H9 (cell line): ENCODE measurements around the gene TMEM63A. TPM values are rescaled to one million over a fixed set of nuclear protein-coding genes. Genes with fewer than 3 reads are reported as not detected.

Source experiments
- DNase-seq: peaks from one replicate; pipeline ENCODE4 v3.0.0-alpha.2; 2017
- H2AFZ ChIP-seq: one replicate; pipeline ENCODE4 v1.6.1; 2013; ENCODE audit warnings: mild to moderate bottlenecking, low read length, control low read depth, moderate library complexity
- H2AK5ac ChIP-seq: 2 replicates; pipeline ENCODE4 v1.6.1; 2013; ENCODE audit warnings: low read length, control low read depth, mixed read lengths; ENCODE audit not compliant: insufficient read length
- H2BK120ac ChIP-seq: one replicate; pipeline ENCODE4 v1.6.1; 2013; ENCODE audit warnings: low read depth, mild to moderate bottlenecking, low read length, control low read depth, inconsistent platforms; ENCODE audit not compliant: poor library complexity, severe bottlenecking
- H2BK12ac ChIP-seq: 2 replicates; pipeline ENCODE4 v1.6.1; 2013; ENCODE audit warnings: low read length, control low read depth, mixed read lengths, low read depth; ENCODE audit not compliant: insufficient read length
- H2BK15ac ChIP-seq: 2 replicates; pipeline ENCODE4 v1.6.1; 2013; ENCODE audit warnings: low read depth, low read length, control low read depth
- H2BK20ac ChIP-seq: one replicate; pipeline ENCODE4 v1.6.1; 2013; ENCODE audit warnings: low read depth, mild to moderate bottlenecking, low read length, control low read depth, inconsistent platforms; ENCODE audit not compliant: poor library complexity, severe bottlenecking
- H2BK5ac ChIP-seq: 2 replicates; pipeline ENCODE4 v1.6.1; 2013; ENCODE audit warnings: low read length, control low read depth, mixed read lengths; ENCODE audit not compliant: insufficient read length
- H3K14ac ChIP-seq: 2 replicates; pipeline ENCODE4 v1.6.1; 2013; ENCODE audit warnings: low read length, control low read depth; ENCODE audit not compliant: insufficient read depth
- H3K18ac ChIP-seq: 2 replicates; pipeline ENCODE4 v1.6.1; 2013; ENCODE audit warnings: low read depth, mild to moderate bottlenecking, mixed read lengths, low read length, control low read depth; ENCODE audit not compliant: insufficient read length
- H3K23ac ChIP-seq: 2 replicates; pipeline ENCODE4 v1.6.1; 2013; ENCODE audit warnings: low read length, control low read depth, mixed read lengths, low read depth; ENCODE audit not compliant: insufficient read length
- H3K23me2 ChIP-seq: 2 replicates; pipeline ENCODE4 v1.6.1; 2013; ENCODE audit warnings: low read depth, mild to moderate bottlenecking, mixed read lengths, low read length, control low read depth; ENCODE audit not compliant: insufficient read length, poor library complexity, severe bottlenecking
- H3K27ac ChIP-seq: 2 replicates; pipeline ENCODE4 v1.5.1; 2013; ENCODE audit warnings: low read length, control low read depth, mixed read lengths, low read depth; ENCODE audit not compliant: insufficient read length
- H3K27me3 ChIP-seq: 2 replicates; pipeline ENCODE4 v1.6.1; 2013; ENCODE audit warnings: low read length, control low read depth, inconsistent platforms; ENCODE audit not compliant: insufficient read depth
- H3K4ac ChIP-seq: 2 replicates; pipeline ENCODE4 v1.6.1; 2013; ENCODE audit warnings: low read depth, mild to moderate bottlenecking, control low read depth, inconsistent platforms, low read length, moderate library complexity
- H3K4me1 ChIP-seq: 2 replicates; pipeline ENCODE4 v1.6.1; 2013; ENCODE audit warnings: low read length, control low read depth, inconsistent platforms; ENCODE audit not compliant: insufficient read depth
- H3K4me2 ChIP-seq: 2 replicates; pipeline ENCODE4 v1.6.1; 2013; ENCODE audit warnings: low read length, control low read depth, mixed read lengths; ENCODE audit not compliant: insufficient read length, insufficient read depth
- H3K56ac ChIP-seq: 2 replicates; pipeline ENCODE4 v1.6.1; 2013; ENCODE audit warnings: low read depth, mild to moderate bottlenecking, mixed read lengths, low read length, control low read depth; ENCODE audit not compliant: insufficient read length
- H3K79me1 ChIP-seq: 2 replicates; pipeline ENCODE4 v1.6.1; 2013; ENCODE audit warnings: low read depth, mild to moderate bottlenecking, moderate library complexity, low read length, control low read depth, inconsistent platforms; ENCODE audit not compliant: insufficient read depth, poor library complexity, severe bottlenecking
- H3K79me2 ChIP-seq: 2 replicates; pipeline ENCODE4 v1.6.1; 2013; ENCODE audit warnings: low read length, control low read depth, inconsistent platforms; ENCODE audit not compliant: insufficient read depth
- H3K9ac ChIP-seq: 2 replicates; pipeline ENCODE4 v1.6.1; 2013; ENCODE audit warnings: low read length, control low read depth, mixed read lengths; ENCODE audit not compliant: insufficient read length; ENCODE audit errors: extremely low read depth
- H3K9me3 ChIP-seq: one replicate; pipeline ENCODE4 v1.6.1; 2013; ENCODE audit warnings: low read depth, low read length, inconsistent platforms; ENCODE audit not compliant: control insufficient read depth
- H3T11ph ChIP-seq: one replicate; pipeline ENCODE4 v1.6.1; 2013; ENCODE audit warnings: mild to moderate bottlenecking, low read length, control low read depth, inconsistent platforms
- H4K20me1 ChIP-seq: one replicate; pipeline ENCODE4 v1.6.1; 2013; ENCODE audit not compliant: control insufficient read depth, insufficient read length, insufficient read depth
- H4K5ac ChIP-seq: 2 replicates; pipeline ENCODE4 v1.6.1; 2013; ENCODE audit warnings: low read depth, mild to moderate bottlenecking, mixed read lengths, low read length, control low read depth; ENCODE audit not compliant: insufficient read length
- H4K8ac ChIP-seq: replicated peaks from 2 replicates; pipeline ENCODE4 v1.6.1; 2013; ENCODE audit warnings: low read length, control low read depth, mixed read lengths, low read depth; ENCODE audit not compliant: insufficient read length
- H4K91ac ChIP-seq: 2 replicates; pipeline ENCODE4 v1.6.1; 2013; ENCODE audit warnings: low read depth, mild to moderate bottlenecking, moderate library complexity, mixed read lengths, low read length, control low read depth; ENCODE audit not compliant: insufficient read length
- H3K27ac Mint-ChIP-seq, 3 experiments: 2 replicates in 2 of 3; 3 replicates in 1 of 3; pipeline ENCODE4 v1.8.0; 2020 to 2021; ENCODE audit warnings: mixed read lengths in 3 of 3, mild to moderate bottlenecking in 1 of 3, moderate library complexity in 1 of 3
- H3K27me3 Mint-ChIP-seq: 2 replicates; pipeline ENCODE4 v1.8.0; 2021; ENCODE audit warnings: low read depth, mild to moderate bottlenecking, moderate library complexity, mixed read lengths
- H3K36me3 Mint-ChIP-seq, 3 experiments: 2 replicates in 2 of 3; 3 replicates in 1 of 3; pipeline ENCODE4 v1.8.0; 2020 to 2021; ENCODE audit warnings: low read depth in 3 of 3, mixed read lengths in 3 of 3; ENCODE audit not compliant: insufficient read depth in 1 of 3
- H3K4me1 Mint-ChIP-seq, 2 experiments: 2 replicates each; pipeline ENCODE4 v1.8.0; 2020; ENCODE audit warnings: mixed read lengths in 2 of 2
- H3K4me3 Mint-ChIP-seq, 2 experiments: 2 replicates in 1 of 2; 3 replicates in 1 of 2; pipeline ENCODE4 v1.8.0; 2020 to 2021; ENCODE audit warnings: mild to moderate bottlenecking in 2 of 2, mixed read lengths in 2 of 2, moderate library complexity in 1 of 2
- H3K9me3 Mint-ChIP-seq, 2 experiments: 2 replicates in 1 of 2; 3 replicates in 1 of 2; pipeline ENCODE4 v1.8.0; 2020; ENCODE audit warnings: mild to moderate bottlenecking in 2 of 2, mixed read lengths in 2 of 2, moderate library complexity in 1 of 2
- WGBS: extraction: QIAGEN DNeasy Blood & Tissue Kit; methylation state at CpG from one replicate; pipeline ENCODE4 v1.1.7; 2013; ENCODE audit warnings: missing lambda C conversion rate, low lambda C conversion rate, mixed read lengths; ENCODE audit not compliant: insufficient read length; ENCODE audit errors: extremely low coverage; 5-methylcytosine and 5-hydroxymethylcytosine counted together
- total RNA-seq: library from RNA; stranded (reverse); gene quantifications from 2 replicates; pipeline ENCODE4 v1.2.1, GENCODE V29; 2021
- TF ChIP-seq, protein P1 (sequence below): fragments of 200-600 bp; sonication (generic); conservative IDR thresholded peaks from 3 replicates; pipeline ENCODE4 v1.8.0; 2021; ENCODE audit warnings: antibody characterized with exemption, mild to moderate bottlenecking

TMEM63A gene
- total RNA-seq, 1 experiment from 2014 or later, result 75.7 TPM

GRCh38 chr1:225890346-225891228, 8.4 kb upstream of the TMEM63A start:
- Histone ChIP-seq H2BK5ac (no peak overlapping the region), H3K79me2 (peaks cover 2% of the 10 kb centered on the region; the same call in 1 of the 2 replicates), H3K4ac (no peak overlapping the region; the same call in 1 of the 2 replicates), H3K4me2 (no peak overlapping the region), H3T11ph (no peak overlapping the region), H4K91ac (peak overlapping the region; percentile 98), H3K23ac (no peak overlapping the region), H2AK5ac (no peak overlapping the region), H3K14ac (no peak overlapping the region), H3K56ac (no peak overlapping the region), H2BK12ac (peak overlapping the region; percentile 82), H2BK120ac (no peak overlapping the region), H3K27ac (no peak overlapping the region), H3K27me3 (no peaks in the 10 kb centered on the region), H3K4me1 (peaks cover 3% of the 10 kb centered on the region; the same call in 1 of the 2 replicates), H3K23me2 (no peaks in the 10 kb centered on the region), H3K9ac (no peak overlapping the region), H3K18ac (peak overlapping the region; percentile 56), H2BK20ac (no peak overlapping the region), H3K79me1 (no peaks in the 10 kb centered on the region), H2BK15ac (no peak overlapping the region), H4K8ac (no peak overlapping the region), H2AFZ (no peak overlapping the region), H4K5ac (no peak overlapping the region), H4K20me1 (no peaks in the 10 kb centered on the region), H3K9me3 (no peaks in the 10 kb centered on the region)
- Mint-ChIP-seq H3K4me1 (peaks cover 39% of the 10 kb centered on the region in 2 experiments), H3K9me3 (no peaks in the 10 kb centered on the region; a peak in 1 of 5 replicates), H3K27ac (peak overlapping the region in 2 of 3 experiments; percentile 64 to 96; a peak in 4 of 7 replicates), H3K36me3 (peaks cover 0 to 13% (median 0%) of the 10 kb centered on the region in 3 experiments; a peak in 5 of 7 replicates), H3K4me3 (peak overlapping the region; percentile 25 to 38; a peak in 2 of 5 replicates), H3K27me3 (peaks cover 2% of the 10 kb centered on the region; the same call in 1 of the 2 replicates)
- peak; percentile 84 for DNase-seq
- no CpG with 5 or more reads among the region's 6 CpGs for WGBS
- TF ChIP-seq, protein P1, sequence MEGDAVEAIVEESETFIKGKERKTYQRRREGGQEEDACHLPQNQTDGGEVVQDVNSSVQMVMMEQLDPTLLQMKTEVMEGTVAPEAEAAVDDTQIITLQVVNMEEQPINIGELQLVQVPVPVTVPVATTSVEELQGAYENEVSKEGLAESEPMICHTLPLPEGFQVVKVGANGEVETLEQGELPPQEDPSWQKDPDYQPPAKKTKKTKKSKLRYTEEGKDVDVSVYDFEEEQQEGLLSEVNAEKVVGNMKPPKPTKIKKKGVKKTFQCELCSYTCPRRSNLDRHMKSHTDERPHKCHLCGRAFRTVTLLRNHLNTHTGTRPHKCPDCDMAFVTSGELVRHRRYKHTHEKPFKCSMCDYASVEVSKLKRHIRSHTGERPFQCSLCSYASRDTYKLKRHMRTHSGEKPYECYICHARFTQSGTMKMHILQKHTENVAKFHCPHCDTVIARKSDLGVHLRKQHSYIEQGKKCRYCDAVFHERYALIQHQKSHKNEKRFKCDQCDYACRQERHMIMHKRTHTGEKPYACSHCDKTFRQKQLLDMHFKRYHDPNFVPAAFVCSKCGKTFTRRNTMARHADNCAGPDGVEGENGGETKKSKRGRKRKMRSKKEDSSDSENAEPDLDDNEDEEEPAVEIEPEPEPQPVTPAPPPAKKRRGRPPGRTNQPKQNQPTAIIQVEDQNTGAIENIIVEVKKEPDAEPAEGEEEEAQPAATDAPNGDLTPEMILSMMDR, result no peak
